Thyroid gland (tissue), 4 donors: ENCODE results near the gene NLRP10.

Source experiments
- CTCF ChIP-seq, 6 experiments: fragments of 200-600 bp in 3 of 6; fragments of 450-650 bp in 3 of 6; sonication (generic) in 3 of 6; IDR thresholded peaks; one replicate each; pipeline ENCODE4 v1.5.1; 2016 to 2019; ENCODE audit warnings: antibody characterized with exemption in 6 of 6, mild to moderate bottlenecking in 2 of 6, inconsistent platforms in 1 of 6, moderate library complexity in 1 of 6
- POLR2A ChIP-seq, 2 donors: fragments of 450-650 bp; IDR thresholded peaks; one replicate each; pipeline ENCODE4 v1.6.1; 2017; ENCODE audit warnings: antibody characterized with exemption in 2 of 2, mild to moderate bottlenecking in 2 of 2, moderate library complexity in 1 of 2

GRCh38 chr11:7965386-7965785, at the start of gene NLRP10:
- TF ChIP-seq CTCF (IDR thresholded peaks at IDR 0.05) = no peak
- no peak for TF ChIP-seq POLR2A (IDR thresholded peaks at IDR 0.05)
